Colonic mucosa (tissue), 4 donors: ENCODE data around the gene FAM124A. TPM values are rescaled to one million over a fixed set of nuclear protein-coding genes. Genes with fewer than 3 reads are reported as not detected.

Experiments
- DNase-seq: peaks from one replicate; pipeline ENCODE4 v3.0.0-alpha.2; 2020
- H3K27ac ChIP-seq: fragments of 200-600 bp; one replicate; pipeline ENCODE4 v1.8.0; 2021
- H3K27me3 ChIP-seq: fragments of 200-600 bp; one replicate; pipeline ENCODE4 v1.8.0; 2021
- H3K36me3 ChIP-seq: fragments of 200-600 bp; one replicate; pipeline ENCODE4 v1.8.0; 2021
- H3K4me1 ChIP-seq: fragments of 200-600 bp; one replicate; pipeline ENCODE4 v1.8.0; 2021; ENCODE audit warnings: mild to moderate bottlenecking
- H3K4me3 ChIP-seq: fragments of 200-600 bp; one replicate; pipeline ENCODE4 v1.8.0; 2021
- H3K9ac ChIP-seq, 2 donors: one replicate each; pipeline ENCODE4 v1.7.0; 2013; ENCODE audit warnings: control low read depth in 2 of 2, low read depth in 2 of 2, low read length in 2 of 2
- H3K9me3 ChIP-seq: fragments of 200-600 bp; one replicate; pipeline ENCODE4 v1.8.0; 2021
- intact Hi-C: fragments of 100-400 bp; cut with DNase I; formaldehyde crosslinking; loops from one replicate; pipeline ENCODE4 v1.14.1; 2022
- total RNA-seq, 2 donors: library from RNA; stranded (reverse); fragmentation: NEBNext Ultra II Directional in 1 of 2; extraction: Animal tissue kit (Norgen Biotek cat#: 25700) in 1 of 2; gene quantifications; one replicate each; pipeline ENCODE4 v1.2.1, GENCODE V29; 2021
- TF ChIP-seq, protein P1 (sequence below): fragments of 200-600 bp; IDR thresholded peaks from one replicate; pipeline ENCODE4 v1.8.0; 2022; ENCODE audit warnings: antibody characterized with exemption, mild to moderate bottlenecking
- donor health status: healthy.
- donor health status: DM: no; HTN: no; CAD: no.
- donor health status: DM: no; HTN: no; CAD: no.

FAM124A gene
- total RNA-seq, 2 donors from 2014 or later, result 0.57 to 2.0 TPM

GRCh38 chr13:51328488-51328887, 106.3 kb downstream of the FAM124A start:
- Histone ChIP-seq H3K9ac (no peak overlapping the region), H3K4me1 (no peaks in the 10 kb centered on the region), H3K36me3 (no peaks in the 10 kb centered on the region), H3K27me3 (no peaks in the 10 kb centered on the region), H3K4me3 (no peak overlapping the region), H3K9me3 (no peaks in the 10 kb centered on the region), H3K27ac (no peak overlapping the region)
- TF ChIP-seq, protein P1, sequence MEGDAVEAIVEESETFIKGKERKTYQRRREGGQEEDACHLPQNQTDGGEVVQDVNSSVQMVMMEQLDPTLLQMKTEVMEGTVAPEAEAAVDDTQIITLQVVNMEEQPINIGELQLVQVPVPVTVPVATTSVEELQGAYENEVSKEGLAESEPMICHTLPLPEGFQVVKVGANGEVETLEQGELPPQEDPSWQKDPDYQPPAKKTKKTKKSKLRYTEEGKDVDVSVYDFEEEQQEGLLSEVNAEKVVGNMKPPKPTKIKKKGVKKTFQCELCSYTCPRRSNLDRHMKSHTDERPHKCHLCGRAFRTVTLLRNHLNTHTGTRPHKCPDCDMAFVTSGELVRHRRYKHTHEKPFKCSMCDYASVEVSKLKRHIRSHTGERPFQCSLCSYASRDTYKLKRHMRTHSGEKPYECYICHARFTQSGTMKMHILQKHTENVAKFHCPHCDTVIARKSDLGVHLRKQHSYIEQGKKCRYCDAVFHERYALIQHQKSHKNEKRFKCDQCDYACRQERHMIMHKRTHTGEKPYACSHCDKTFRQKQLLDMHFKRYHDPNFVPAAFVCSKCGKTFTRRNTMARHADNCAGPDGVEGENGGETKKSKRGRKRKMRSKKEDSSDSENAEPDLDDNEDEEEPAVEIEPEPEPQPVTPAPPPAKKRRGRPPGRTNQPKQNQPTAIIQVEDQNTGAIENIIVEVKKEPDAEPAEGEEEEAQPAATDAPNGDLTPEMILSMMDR, result no peak
- intact Hi-C loops, result no loop called here
- no peak for DNase-seq

DNA sequence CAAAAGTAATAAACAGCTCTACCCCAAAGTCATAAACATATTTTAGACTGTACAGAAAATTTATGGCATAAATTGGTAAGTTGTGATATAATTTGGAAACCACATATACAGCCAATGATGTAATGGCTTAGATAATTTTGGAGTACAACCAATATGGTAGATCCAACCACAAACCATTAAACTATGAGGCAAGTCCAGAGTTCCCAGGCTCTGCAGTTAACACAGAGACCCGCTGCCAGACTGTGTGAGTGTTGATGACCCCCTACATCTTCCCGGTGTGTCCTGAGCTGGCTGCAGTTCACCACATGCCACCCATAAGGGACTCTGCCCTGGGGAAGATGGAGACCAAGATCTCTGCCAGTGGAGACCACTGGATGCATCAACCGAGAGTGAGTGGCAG, 107.4 kb downstream of the FAM124A start:
- TF ChIP-seq, protein P1, result no peak
- Histone ChIP-seq H3K9me3 (no peaks in the 10 kb centered on the region), H3K36me3 (no peaks in the 10 kb centered on the region), H3K27ac (no peak overlapping the region), H3K4me3 (no peak overlapping the region), H3K9ac (no peak overlapping the region), H3K27me3 (no peaks in the 10 kb centered on the region), H3K4me1 (no peaks in the 10 kb centered on the region)
- DNase-seq, result no peak
- intact Hi-C loops, result no loop called here

- DNase-seq, result no peak
- Histone ChIP-seq H3K4me1 (no peaks in the 10 kb centered on the region), H3K27ac (no peak overlapping the region), H3K4me3 (no peak overlapping the region), H3K27me3 (no peaks in the 10 kb centered on the region), H3K9ac (no peak overlapping the region), H3K36me3 (no peaks in the 10 kb centered on the region), H3K9me3 (no peaks in the 10 kb centered on the region)
- TF ChIP-seq, protein P1, result no peak
- intact Hi-C loops, result no loop called here
Measured at GRCh38 chr13:51330791-51331190, 108.6 kb downstream of the FAM124A start.

DNA sequence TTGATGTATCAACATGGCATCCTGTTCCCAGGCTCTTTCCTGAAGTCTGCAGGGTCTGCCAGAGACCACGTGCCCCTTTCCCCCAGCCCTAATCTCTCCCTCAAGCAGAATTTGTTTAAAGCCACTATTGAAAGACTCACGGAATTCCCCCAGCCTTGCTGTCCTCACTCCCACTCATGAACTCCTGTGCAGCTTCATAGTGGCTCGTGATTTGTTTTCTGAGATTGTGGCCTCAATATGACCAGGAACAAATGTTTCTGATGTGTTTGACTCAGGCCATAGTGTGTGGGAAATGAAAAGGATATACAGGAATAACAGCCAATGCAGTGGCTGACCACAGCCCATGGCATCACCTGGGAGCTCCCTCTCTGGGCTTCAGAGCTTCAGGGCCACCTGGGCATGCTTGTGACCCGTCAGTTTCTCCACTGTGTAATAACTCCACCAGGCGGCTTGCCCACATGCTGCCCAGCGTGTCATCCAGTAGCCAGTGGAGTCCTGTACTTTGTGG, 109.2 kb downstream of the FAM124A start:
- DNase-seq, result no peak
- Histone ChIP-seq H3K27me3 (no peaks in the 10 kb centered on the region), H3K4me1 (no peaks in the 10 kb centered on the region), H3K9ac (no peak overlapping the region), H3K27ac (no peak overlapping the region), H3K9me3 (no peaks in the 10 kb centered on the region), H3K4me3 (no peak overlapping the region), H3K36me3 (no peaks in the 10 kb centered on the region)
- intact Hi-C loops, result no loop called here
- TF ChIP-seq, protein P1, result no peak

DNA sequence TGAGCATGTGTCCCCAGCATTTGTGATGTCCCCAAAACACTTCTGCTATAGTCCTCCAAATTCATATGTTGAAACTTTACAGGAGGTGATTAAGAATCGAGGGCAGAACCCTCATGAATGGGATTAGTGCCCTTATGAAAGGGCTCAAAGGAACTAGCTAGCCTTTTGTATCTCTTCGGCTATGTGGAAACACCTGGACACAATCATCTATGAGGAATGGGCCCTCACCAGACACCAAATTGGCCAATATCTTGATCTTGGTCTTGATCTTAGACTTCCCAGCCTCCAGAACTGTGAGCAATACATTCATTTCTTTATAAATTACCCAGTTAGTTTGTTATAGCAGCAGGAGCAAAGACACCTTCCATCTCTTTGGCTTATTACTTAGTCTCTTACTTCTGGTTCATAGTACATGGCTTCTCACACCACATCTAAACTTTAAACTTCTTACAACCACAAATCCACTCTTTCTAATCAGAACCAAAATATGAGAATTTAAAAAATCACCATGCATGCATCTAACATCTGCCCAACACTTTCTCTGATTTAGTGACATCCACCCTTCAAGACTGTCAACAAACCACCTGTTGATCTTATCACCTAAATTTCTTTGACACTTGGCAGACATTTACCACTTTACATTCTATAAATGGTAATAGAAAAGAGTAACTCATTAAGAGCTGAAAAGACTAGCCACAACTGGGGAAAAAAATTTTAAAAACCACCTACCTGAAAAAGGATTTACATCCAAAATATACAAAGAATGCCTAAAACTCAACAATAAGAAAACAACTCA, 110.6 kb downstream of the FAM124A start:
- H3K36me3 ChIP-seq, result no peaks in the 10 kb centered on the region
- no peaks in the 10 kb centered on the region for H3K9me3 ChIP-seq
- H3K27ac ChIP-seq, result no peak overlapping the region
- H3K4me3 ChIP-seq, result no peak overlapping the region
- no peak overlapping the region for H3K9ac ChIP-seq
- H3K27me3 ChIP-seq, result no peaks in the 10 kb centered on the region
- TF ChIP-seq, protein P1, result no peak
- H3K4me1 ChIP-seq, result no peaks in the 10 kb centered on the region
- DNase-seq, result no peak
- intact Hi-C loops, result no loop called here
